ENCODE results near the gene SIRT5.

SIRT5 gene

DNA sequence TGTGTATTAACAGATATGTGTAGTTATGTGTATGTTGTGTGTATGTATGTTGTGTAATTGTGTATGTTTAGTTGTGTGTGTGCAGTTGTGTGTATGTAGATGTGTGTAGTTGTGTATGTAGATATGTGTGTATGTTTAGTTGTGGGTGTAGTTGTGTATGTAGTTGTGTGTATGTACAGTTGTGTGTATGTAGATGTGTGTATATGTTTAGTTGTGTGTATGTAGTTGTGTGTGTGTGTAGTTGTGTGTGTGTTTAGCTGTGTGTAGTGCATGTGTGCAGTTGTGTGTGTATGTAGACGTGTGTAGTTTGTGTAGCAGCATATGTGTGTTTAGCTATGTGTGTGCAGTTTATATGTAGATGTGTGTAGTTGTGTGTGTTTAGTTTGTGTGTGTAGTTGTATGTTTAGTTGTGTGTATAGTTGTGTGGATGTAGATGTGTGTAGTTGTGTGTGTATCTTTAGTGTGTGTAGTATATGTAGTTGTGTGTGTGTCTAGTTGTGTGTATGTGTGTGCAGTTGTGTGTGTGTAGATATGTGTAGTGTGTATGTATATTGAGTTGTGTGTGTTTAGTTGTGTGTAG lies 16.3 kb downstream of the SIRT5 start:
- no peak for DNase-seq

- no peak for DNase-seq
These were observed 17.0 kb downstream of the SIRT5 start for GRCh38 chr6:13591205-13591921.

- DNase-seq, result no peak
These were observed 18.7 kb downstream of the SIRT5 start for GRCh38 chr6:13593103-13593502.

DNA sequence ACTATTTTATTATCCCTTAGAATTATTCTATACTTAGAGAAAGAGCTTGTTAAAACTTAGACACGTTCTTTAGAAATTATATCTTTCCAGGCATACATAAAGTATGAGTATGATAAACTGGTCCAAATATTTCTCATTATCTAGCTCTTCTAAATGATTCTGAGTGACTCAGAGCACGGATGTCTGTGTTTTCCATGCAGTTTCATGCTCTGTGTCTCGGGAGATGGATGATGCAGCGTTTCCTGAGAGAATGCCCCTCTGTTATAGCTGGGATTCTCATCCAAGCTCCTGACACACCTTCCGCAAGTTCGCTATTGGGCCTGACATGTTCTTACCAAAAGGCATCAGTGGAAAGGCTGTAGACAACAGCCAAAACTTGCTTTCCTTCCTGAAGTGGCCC lies 19.3 kb downstream of the SIRT5 start:
- DNase-seq, result no peak

GRCh38 chr6:13597073-13597472 lies 22.7 kb downstream of the SIRT5 start:
- DNase-seq, result no peak

DNA sequence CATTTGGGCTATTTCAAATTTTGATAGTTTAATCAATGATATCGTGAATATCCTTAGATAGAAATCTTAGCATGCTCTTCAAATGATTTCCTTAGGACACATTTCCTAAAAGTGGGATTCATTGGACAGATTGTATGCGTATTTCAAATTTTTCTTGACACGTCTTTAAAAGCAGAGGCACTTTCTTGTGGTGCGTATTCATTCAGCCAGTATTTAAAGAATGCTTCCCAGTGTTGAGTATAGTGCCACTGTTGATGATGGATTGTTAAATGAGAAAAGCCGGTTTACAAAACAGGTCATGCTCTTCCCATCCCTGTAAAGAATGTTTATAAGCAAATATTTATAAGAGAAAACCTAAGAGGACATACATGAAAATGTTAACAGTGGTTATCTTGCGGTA lies 25.6 kb downstream of the SIRT5 start:
- DNase-seq, result no peak

DNA sequence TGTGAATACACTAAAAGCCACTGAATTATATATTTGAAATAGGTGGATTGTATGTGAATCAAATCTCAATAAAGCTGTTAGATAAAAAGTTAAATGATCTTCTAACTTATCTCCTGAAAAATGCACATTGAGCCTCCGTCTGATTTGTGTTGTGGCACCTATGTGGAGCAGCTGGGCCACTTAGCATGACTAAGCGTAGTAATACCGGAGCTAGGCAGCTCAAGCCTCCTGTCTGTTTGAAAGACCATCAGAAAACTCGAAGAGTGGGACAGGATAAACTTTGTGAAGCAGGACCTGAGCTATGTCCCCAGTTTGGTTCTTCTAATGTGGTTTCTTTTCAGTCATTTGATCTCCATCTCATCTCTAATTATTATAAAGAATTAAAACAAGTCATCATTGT lies 29.7 kb downstream of the SIRT5 start:
- no peak for DNase-seq

- no peak for DNase-seq
These were observed 30.4 kb downstream of the SIRT5 start for GRCh38 chr6:13604546-13605416.

DNA sequence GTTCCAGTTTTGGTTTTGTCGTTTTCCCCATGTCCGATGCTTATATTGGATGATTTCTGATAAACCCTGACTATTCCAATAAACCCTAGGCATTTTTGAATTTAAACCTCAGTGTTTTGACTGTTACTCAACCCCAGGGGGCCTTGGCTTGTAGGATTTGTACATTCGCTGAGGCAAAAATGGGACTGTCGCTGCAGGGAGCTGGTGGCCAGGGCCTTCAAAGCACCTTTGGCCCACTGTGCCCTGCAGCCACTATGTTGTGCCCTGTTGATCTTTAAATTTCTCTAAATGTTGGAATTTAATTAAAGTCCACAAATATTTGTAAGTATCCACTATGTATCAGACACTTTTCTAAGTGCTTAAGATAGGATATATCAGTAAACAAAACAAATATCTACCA lies 31.2 kb downstream of the SIRT5 start:
- no peak for DNase-seq

- DNase-seq, result no peak
These were observed 37.3 kb downstream of the SIRT5 start for GRCh38 chr6:13611715-13612114.

GRCh38 chr6:13613029-13613594 lies 38.7 kb downstream of the SIRT5 start:
- DNase-seq, result no peak

GRCh38 chr6:13614126-13614925 lies 39.9 kb downstream of the SIRT5 start:
- no peak for DNase-seq

- peak; percentile 98 for DNase-seq
These were observed 40.8 kb downstream of the SIRT5 start, which contains the start of gene NOL7 for GRCh38 chr6:13614926-13615791. NOL7 (plus strand) TSS chr6:13615335; CDS start chr6:13615359, 24 bp downstream.

DNA sequence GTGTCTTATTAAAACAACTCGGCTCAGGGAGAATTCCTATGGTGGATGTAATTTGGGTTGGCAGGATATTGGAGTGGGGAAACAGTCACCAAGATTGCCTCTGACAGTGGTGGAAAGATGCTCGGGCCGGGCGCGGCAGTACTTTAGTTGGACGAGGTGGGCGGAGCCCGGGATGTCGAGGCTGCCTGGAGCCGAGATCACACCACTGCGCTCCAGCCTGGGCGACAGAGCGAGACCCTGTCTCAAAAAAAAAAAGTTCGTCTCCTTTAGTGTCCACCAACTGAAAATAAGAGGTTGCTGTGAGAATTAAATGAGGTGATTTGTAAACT lies 41.4 kb downstream of the SIRT5 start:
- DNase-seq, result peak; percentile 61

DNA sequence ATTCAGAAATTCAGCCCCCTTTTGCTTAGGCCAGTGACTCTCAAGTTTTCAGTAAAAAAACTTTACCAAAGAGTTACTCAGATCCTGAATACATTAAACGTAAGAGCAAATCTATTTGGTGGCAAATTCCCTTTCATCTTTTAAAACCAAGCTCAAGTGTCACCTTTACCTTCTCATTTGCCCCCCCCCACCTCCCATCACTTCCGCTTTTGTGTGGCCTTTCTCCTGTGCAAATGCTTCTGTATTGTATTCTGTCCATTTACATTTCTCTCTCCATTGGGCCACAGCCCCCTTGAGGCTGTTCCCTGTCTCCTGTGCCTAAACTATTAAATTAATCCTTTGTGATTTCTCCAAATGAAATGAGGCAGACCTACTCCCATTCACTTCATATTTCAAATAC lies 42.7 kb downstream of the SIRT5 start:
- DNase-seq, result no peak

- no peak for DNase-seq
These were observed 50.5 kb downstream of the SIRT5 start for GRCh38 chr6:13624871-13625288.

GRCh38 chr6:13629459-13630116 lies 55.2 kb downstream of the SIRT5 start:
- no peak for DNase-seq

GRCh38 chr6:13630499-13630898 lies 56.1 kb downstream of the SIRT5 start:
- no peak for DNase-seq

- no peak for DNase-seq
These were observed 58.9 kb downstream of the SIRT5 start for GRCh38 chr6:13633343-13633742.

- no peak for DNase-seq
These were observed 61.7 kb downstream of the SIRT5 start for GRCh38 chr6:13635948-13636658.

All from femur (tissue), 1 donor.